ENCODE data around the gene RPS18. TPM values are rescaled to one million over a fixed set of nuclear protein-coding genes. Genes with fewer than 3 reads are reported as not detected.

The RPS18 gene
- total RNA-seq, 1 experiment from 2014 or later: 3,216 TPM

DNA sequence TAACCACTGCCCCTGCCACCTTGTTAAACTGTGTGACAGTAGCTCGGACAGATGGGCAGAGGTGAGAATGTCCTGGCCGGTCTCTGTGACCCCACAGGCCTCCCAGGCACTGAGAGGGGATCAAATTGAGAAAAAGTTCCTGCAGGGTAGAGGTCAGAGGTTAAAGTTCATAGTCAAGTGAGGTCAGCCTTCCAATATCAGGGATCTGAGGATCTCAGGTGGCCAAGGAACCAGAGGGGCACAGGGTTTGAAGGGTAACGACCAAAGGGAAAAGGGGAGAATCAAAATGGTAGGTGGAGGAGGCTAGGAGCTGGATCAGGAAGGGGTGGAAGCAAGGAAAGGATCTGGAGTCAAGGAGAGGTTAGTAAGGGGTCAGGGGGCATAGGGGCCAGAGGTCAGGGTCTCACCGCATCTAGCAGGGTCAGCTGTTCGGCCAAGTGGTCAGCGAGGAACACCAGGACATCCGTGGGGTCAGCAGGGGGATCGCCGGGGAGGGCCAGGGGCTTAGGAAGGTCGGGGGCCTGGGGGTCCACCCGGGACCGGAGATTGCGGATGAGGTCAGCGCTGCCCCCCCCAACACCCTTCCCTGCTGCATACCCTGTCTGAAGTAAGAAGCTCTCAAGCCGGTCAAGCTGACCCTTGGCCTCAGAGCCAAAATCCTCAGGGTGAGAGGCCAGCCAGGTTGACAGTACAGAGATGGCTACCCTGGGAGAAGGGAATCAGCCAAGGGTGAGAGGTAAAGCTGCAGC is 23.9 kb downstream of the RPS18 start:
- no peaks in the 10 kb centered on the region for H3K9me3 Mint-ChIP-seq
- Histone ChIP-seq H3K9ac (ENCODE audit: extremely low read depth, insufficient read length, low read length) (no peak overlapping the region), H3K27me3 (ENCODE audit: insufficient read depth, low read length) (no peaks in the 10 kb centered on the region), H2AFZ (ENCODE audit: low read length) (no peak overlapping the region), H3K56ac (ENCODE audit: insufficient read length, low read depth, low read length) (no peak overlapping the region), H4K8ac (replicated peaks; ENCODE audit: insufficient read length, low read depth, low read length) (no peak overlapping the region), H3K27ac (ENCODE audit: insufficient read length, low read depth, low read length) (no peak overlapping the region), H3K14ac (ENCODE audit: insufficient read depth, low read length) (no peak overlapping the region), H2BK15ac (ENCODE audit: low read depth, low read length) (no peak overlapping the region), H2BK120ac (ENCODE audit: low read depth, low read length, poor library complexity, severe bottlenecking) (no peak overlapping the region), H3K4me1 (ENCODE audit: insufficient read depth, low read length) (no peaks in the 10 kb centered on the region), H3K79me2 (ENCODE audit: insufficient read depth, low read length) (no peaks in the 10 kb centered on the region; the same call in 1 of the 2 replicates), H2BK5ac (ENCODE audit: insufficient read length, low read length) (no peak overlapping the region), H3K9me3 (ENCODE audit: control insufficient read depth, low read depth, low read length) (no peaks in the 10 kb centered on the region), H3K79me1 (ENCODE audit: insufficient read depth, low read depth, low read length, poor library complexity, severe bottlenecking) (no peaks in the 10 kb centered on the region), H2BK20ac (ENCODE audit: low read depth, low read length, poor library complexity, severe bottlenecking) (no peak overlapping the region), H3K18ac (ENCODE audit: insufficient read length, low read depth, low read length) (no peak overlapping the region), H3K4ac (ENCODE audit: low read depth, low read length) (no peak overlapping the region), H3K23me2 (ENCODE audit: insufficient read length, low read depth, low read length, poor library complexity, severe bottlenecking) (peaks cover 22% of the 10 kb centered on the region), H3K4me2 (ENCODE audit: insufficient read depth, insufficient read length, low read length) (no peak overlapping the region), H2AK5ac (ENCODE audit: insufficient read length, low read length) (no peak overlapping the region), H3T11ph (ENCODE audit: low read length) (no peak overlapping the region), H3K23ac (ENCODE audit: insufficient read length, low read depth, low read length) (no peak overlapping the region), H2BK12ac (ENCODE audit: insufficient read length, low read depth, low read length) (no peak overlapping the region), H4K91ac (ENCODE audit: insufficient read length, low read depth, low read length) (no peak overlapping the region), H4K20me1 (ENCODE audit: control insufficient read depth, insufficient read depth, insufficient read length) (no peaks in the 10 kb centered on the region), H4K5ac (ENCODE audit: insufficient read length, low read depth, low read length) (no peak overlapping the region)
- H3K36me3 Mint-ChIP-seq (ENCODE audit: insufficient read depth in 1 of 3, low read depth in 3 of 3): peaks cover 19 to 42% (median 39%) of the 10 kb centered on the region in 3 experiments
- no CpG with 5 or more reads among the region's 15 CpGs for WGBS (ENCODE audit: extremely low coverage, insufficient read length, low lambda C conversion rate)
- H3K4me1 Mint-ChIP-seq: peaks cover 10 to 18% of the 10 kb centered on the region in 2 experiments
- TF ChIP-seq, protein P1, sequence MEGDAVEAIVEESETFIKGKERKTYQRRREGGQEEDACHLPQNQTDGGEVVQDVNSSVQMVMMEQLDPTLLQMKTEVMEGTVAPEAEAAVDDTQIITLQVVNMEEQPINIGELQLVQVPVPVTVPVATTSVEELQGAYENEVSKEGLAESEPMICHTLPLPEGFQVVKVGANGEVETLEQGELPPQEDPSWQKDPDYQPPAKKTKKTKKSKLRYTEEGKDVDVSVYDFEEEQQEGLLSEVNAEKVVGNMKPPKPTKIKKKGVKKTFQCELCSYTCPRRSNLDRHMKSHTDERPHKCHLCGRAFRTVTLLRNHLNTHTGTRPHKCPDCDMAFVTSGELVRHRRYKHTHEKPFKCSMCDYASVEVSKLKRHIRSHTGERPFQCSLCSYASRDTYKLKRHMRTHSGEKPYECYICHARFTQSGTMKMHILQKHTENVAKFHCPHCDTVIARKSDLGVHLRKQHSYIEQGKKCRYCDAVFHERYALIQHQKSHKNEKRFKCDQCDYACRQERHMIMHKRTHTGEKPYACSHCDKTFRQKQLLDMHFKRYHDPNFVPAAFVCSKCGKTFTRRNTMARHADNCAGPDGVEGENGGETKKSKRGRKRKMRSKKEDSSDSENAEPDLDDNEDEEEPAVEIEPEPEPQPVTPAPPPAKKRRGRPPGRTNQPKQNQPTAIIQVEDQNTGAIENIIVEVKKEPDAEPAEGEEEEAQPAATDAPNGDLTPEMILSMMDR (conservative IDR thresholded peaks at IDR 0.05): no peak
- no peak for DNase-seq
- H3K27me3 Mint-ChIP-seq (ENCODE audit: low read depth): no peaks in the 10 kb centered on the region
- H3K27ac Mint-ChIP-seq: peak overlapping the region in 1 of 3 experiments; percentile 11; a peak in 1 of 7 replicates
- peak overlapping the region; percentile 98 to 100; a peak in 4 of 5 replicates for H3K4me3 Mint-ChIP-seq

Measured in H9 (cell line).